WTC11 (cell line): ENCODE results near the gene ANP32B. TPM values are rescaled to one million over a fixed set of nuclear protein-coding genes. Genes with fewer than 3 reads are reported as not detected.
A peak's percentile ranks its signal among the peaks of the same experiment; 100 is the strongest.

Experiments used
- ATAC-seq: fragments of 200-7000 bp; cut with Tn5 transposase; 2 replicates; pipeline ENCODE4 v1.10.0; 2021; ENCODE audit warnings: mild to moderate bottlenecking, moderate library complexity
- Bru-seq: library from RNA; stranded (reverse); fragments of 400-500 nt; gene quantifications from one replicate; lab custom pipeline; 2021; lab: Mats Ljungman, UMichigan
- CTCF ChIA-PET: fragments of 300-600 bp; sonication (Branson Sonifier 250); formaldehyde crosslinking; loops from one replicate; lab custom pipeline; 2021; ENCODE audit warnings: antibody characterized with exemption; lab: Charles Lee
- POLR2A ChIA-PET: fragments of 350-600 bp; sonication (Branson Sonifier 250); formaldehyde crosslinking; loops from one replicate; lab custom pipeline; 2021; ENCODE audit warnings: antibody characterized with exemption; lab: Charles Lee
- DNase-seq: peaks from one replicate; pipeline ENCODE4 v3.0.0; 2021; ENCODE audit warnings: low spot score
- H3K27ac Mint-ChIP-seq: 2 replicates; pipeline ENCODE4 v1.8.0; 2021; ENCODE audit warnings: mixed read lengths
- H3K27me3 Mint-ChIP-seq: 2 replicates; pipeline ENCODE4 v1.8.0; 2021; ENCODE audit warnings: low read depth, mild to moderate bottlenecking, moderate library complexity, mixed read lengths
- H3K36me3 Mint-ChIP-seq: 2 replicates; pipeline ENCODE4 v1.8.0; 2021; ENCODE audit warnings: mixed read lengths
- H3K4me1 Mint-ChIP-seq: 2 replicates; pipeline ENCODE4 v1.8.0; 2022; ENCODE audit warnings: mixed read lengths
- H3K4me3 Mint-ChIP-seq: 2 replicates; pipeline ENCODE4 v1.8.0; 2021; ENCODE audit warnings: mild to moderate bottlenecking, moderate library complexity, mixed read lengths
- H3K9me3 Mint-ChIP-seq: 2 replicates; pipeline ENCODE4 v1.8.0; 2021; ENCODE audit warnings: mixed read lengths
- ATF2 ChIP-seq: sonication (generic); formaldehyde crosslinking; IDR thresholded peaks from 2 replicates; pipeline ENCODE4 v1.8.1; 2022; ENCODE audit warnings: low read depth, missing genetic modification reagents, borderline replicate concordance
- CREB1 ChIP-seq: sonication (generic); formaldehyde crosslinking; IDR thresholded peaks from 2 replicates; pipeline ENCODE4 v1.8.0; 2023; ENCODE audit warnings: mild to moderate bottlenecking, missing genetic modification reagents
- E2F5 ChIP-seq: sonication (generic); formaldehyde crosslinking; IDR thresholded peaks from 2 replicates; pipeline ENCODE4 v1.8.1; 2022; ENCODE audit warnings: mild to moderate bottlenecking, moderate library complexity, missing genetic modification reagents
- ESRRA ChIP-seq: sonication (generic); formaldehyde crosslinking; IDR thresholded peaks from 2 replicates; pipeline ENCODE4 v1.8.1; 2022; ENCODE audit warnings: mild to moderate bottlenecking, missing genetic modification reagents, borderline replicate concordance
- ETV6 ChIP-seq: sonication (generic); formaldehyde crosslinking; IDR thresholded peaks from 2 replicates; pipeline ENCODE4 v1.8.1; 2022; ENCODE audit warnings: mild to moderate bottlenecking, missing genetic modification reagents
- FOXK1 ChIP-seq: sonication (generic); formaldehyde crosslinking; IDR thresholded peaks from 2 replicates; pipeline ENCODE4 v1.8.0; 2022; ENCODE audit warnings: mild to moderate bottlenecking, moderate library complexity, missing genetic modification reagents
- FOXP1 ChIP-seq: sonication (generic); formaldehyde crosslinking; IDR thresholded peaks from 2 replicates; pipeline ENCODE4 v1.8.0; 2022; ENCODE audit warnings: missing genetic modification reagents, mild to moderate bottlenecking, moderate library complexity, borderline replicate concordance
- GABPB1 ChIP-seq: sonication (generic); formaldehyde crosslinking; IDR thresholded peaks from 2 replicates; pipeline ENCODE4 v1.8.1; 2023; ENCODE audit warnings: mild to moderate bottlenecking, missing genetic modification reagents
- JUN ChIP-seq: sonication (generic); formaldehyde crosslinking; IDR thresholded peaks from 2 replicates; pipeline ENCODE4 v1.8.0; 2023; ENCODE audit warnings: mild to moderate bottlenecking, missing genetic modification reagents
- KAT7 ChIP-seq: sonication (generic); formaldehyde crosslinking; IDR thresholded peaks from 2 replicates; pipeline ENCODE4 v1.8.1; 2023; ENCODE audit warnings: missing genetic modification reagents, mild to moderate bottlenecking, borderline replicate concordance
- NFE2L1 ChIP-seq: sonication (generic); formaldehyde crosslinking; IDR thresholded peaks from 2 replicates; pipeline ENCODE4 v1.8.1; 2023; ENCODE audit warnings: missing genetic modification reagents
- NFYB ChIP-seq: sonication (generic); formaldehyde crosslinking; conservative IDR thresholded peaks from 2 replicates; pipeline ENCODE4 v1.8.0; 2022; ENCODE audit warnings: low read depth, missing genetic modification reagents
- PRRX2 ChIP-seq: fragments of 250-450 bp; sonication (Bioruptor Pico); IDR thresholded peaks from 2 replicates; pipeline ENCODE4 v1.8.0; 2021; ENCODE audit warnings: mild to moderate bottlenecking
- RORB ChIP-seq: fragments of 250-450 bp; sonication (Bioruptor Pico); IDR thresholded peaks from 2 replicates; pipeline ENCODE4 v1.9.0; 2021; ENCODE audit warnings: mild to moderate bottlenecking
- SMAD3 ChIP-seq: sonication (generic); formaldehyde crosslinking; IDR thresholded peaks from 2 replicates; pipeline ENCODE4 v1.8.0; 2022; ENCODE audit warnings: missing genetic modification reagents, mild to moderate bottlenecking, borderline replicate concordance
- SP1 ChIP-seq: sonication (generic); formaldehyde crosslinking; conservative IDR thresholded peaks from 2 replicates; pipeline ENCODE4 v1.8.1; 2022; ENCODE audit warnings: missing genetic modification reagents
- ZNF138 ChIP-seq: sonication (generic); formaldehyde crosslinking; conservative IDR thresholded peaks from 2 replicates; pipeline ENCODE4 v1.8.1; 2022; ENCODE audit warnings: mild to moderate bottlenecking, moderate library complexity, missing genetic modification reagents
- ZNF232 ChIP-seq: sonication (generic); formaldehyde crosslinking; IDR thresholded peaks from 2 replicates; pipeline ENCODE4 v1.8.0; 2022; ENCODE audit warnings: mild to moderate bottlenecking, missing genetic modification reagents
- ZNF263 ChIP-seq: sonication (generic); formaldehyde crosslinking; IDR thresholded peaks from 2 replicates; pipeline ENCODE4 v1.8.1; 2022; ENCODE audit warnings: low read depth, mild to moderate bottlenecking, moderate library complexity, missing genetic modification reagents
- long read RNA-seq, 3 experiments: library from RNA in 1 of 3; library from capped mRNA in 1 of 3; library from polyadenylated mRNA in 1 of 3; unstranded in 2 of 3; stranded (forward) in 1 of 3; transcript quantifications; one replicate each; pipeline ENCODE4 v2.0.0, GENCODE V29; 2021
- total RNA-seq: library from RNA; stranded (reverse); gene quantifications from 3 replicates; pipeline ENCODE4 v1.2.3, GENCODE V29; 2021
- TF ChIP-seq, protein P1 (sequence below): sonication (generic); formaldehyde crosslinking; conservative IDR thresholded peaks from 2 replicates; pipeline ENCODE4 v1.8.1; 2023; ENCODE audit warnings: mild to moderate bottlenecking, low read depth, missing genetic modification reagents, moderate library complexity
- TF ChIP-seq, protein P2 (sequence below): fragments of 200-600 bp; IDR thresholded peaks from 2 replicates; pipeline ENCODE4 v1.8.0; 2022; ENCODE audit warnings: antibody characterized with exemption
- TF ChIP-seq, protein P3 (sequence below): sonication (generic); formaldehyde crosslinking; IDR thresholded peaks from 2 replicates; pipeline ENCODE4 v1.8.1; 2022; ENCODE audit warnings: low read depth, mild to moderate bottlenecking, moderate library complexity, missing genetic modification reagents, borderline replicate concordance
- TF ChIP-seq, protein P4 (sequence below): fragments of 250-450 bp; sonication (Bioruptor Pico); IDR thresholded peaks from 2 replicates; pipeline ENCODE4 v1.9.0; 2021; ENCODE audit warnings: mild to moderate bottlenecking
- TF ChIP-seq, protein P5 (sequence below): sonication (generic); formaldehyde crosslinking; IDR thresholded peaks from 2 replicates; pipeline ENCODE4 v1.8.0; 2022; ENCODE audit warnings: mild to moderate bottlenecking, missing genetic modification reagents

ANP32B gene
- 149 to 156 TPM (median 150 TPM) in 3 replicates for total RNA-seq
- Bru-seq, nascent RNA = percentile 87 among the genes with signal in this experiment
- long read RNA-seq, experiment 1, transcript ANP32B-201 (7 exons, 1,463 nt) = major isoform, 261 of 298 reads
- long read RNA-seq, experiment 1, partial matches to known transcripts = 12 of 298 reads
- long read RNA-seq, experiment 1, other reads (novel, unspliced or antisense) = 25 of 298 reads
- long read RNA-seq, experiment 2, transcript ANP32B-201 (7 exons, 1,463 nt) = major isoform, 6 of 197 reads
- long read RNA-seq, experiment 2, partial matches to known transcripts = 174 of 197 reads
- long read RNA-seq, experiment 2, other reads (novel, unspliced or antisense) = 17 of 197 reads
- long read RNA-seq, experiment 3, transcript ANP32B-201 (7 exons, 1,463 nt) = major isoform, 39 of 97 reads
- long read RNA-seq, experiment 3, partial matches to known transcripts = 51 of 97 reads
- long read RNA-seq, experiment 3, other reads (novel, unspliced or antisense) = 7 of 97 reads

GRCh38 chr9:97982683-97983588 lies at the start of gene ANP32B:
ANP32B (plus strand) TSS chr9:97983341; CDS start chr9:97983556, 215 bp downstream.
- Mint-ChIP-seq H3K27me3 (peaks cover 64% of the 10 kb centered on the region), H3K36me3 (no peaks in the 10 kb centered on the region), H3K27ac (no peak within 1 kb of the TSS), H3K9me3 (no peaks in the 10 kb centered on the region), H3K4me3 (peak within 1 kb of the TSS; percentile 67), H3K4me1 (peaks cover 22% of the 10 kb centered on the region)
- ATAC-seq = peak; percentile 87
- ChIA-PET CTCF (interaction anchor here (0.5 to 1.7 kb wide), 14 partner anchors 12 to 793 kb away, joined by 3 to 11 read pairs (median 4); no protein-coding TSS in a partner anchor), POLR2A (interaction anchor here (1.0 kb wide), 1 partner anchor 87 kb away, joined by 3 read pairs; no protein-coding TSS in a partner anchor)
- DNase-seq = peak; percentile 85
- TF ChIP-seq ESRRA (CRISPR knock-in tag) (no peak), CREB1 (CRISPR knock-in tag) (no peak), KAT7 (CRISPR knock-in tag) (no peak), SMAD3 (CRISPR knock-in tag) (no peak), FOXP1 (CRISPR knock-in tag) (peak; percentile 61; the same call in 1 of the 2 replicates), GABPB1 (peak; percentile 99), NFYB (peak; percentile 24; the same call in 1 of the 2 replicates), E2F5 (CRISPR knock-in tag) (peak; percentile 64), PRRX2 (CRISPR knock-in tag) (no peak), RORB (no peak), FOXK1 (CRISPR knock-in tag) (peak; percentile 20; the same call in 1 of the 2 replicates), ZNF232 (no peak), ETV6 (no peak), NFE2L1 (CRISPR knock-in tag) (0 out of 2 replicates have a peak, but pooled peaks have one; percentile 26), SP1 (CRISPR knock-in tag) (0 out of 2 replicates have a peak, but pooled peaks have one; percentile 40), ZNF138 (no peak), ATF2 (CRISPR knock-in tag) (no peak), ZNF263 (CRISPR knock-in tag) (no peak), JUN (CRISPR knock-in tag) (no peak)
- TF ChIP-seq, protein P1, sequence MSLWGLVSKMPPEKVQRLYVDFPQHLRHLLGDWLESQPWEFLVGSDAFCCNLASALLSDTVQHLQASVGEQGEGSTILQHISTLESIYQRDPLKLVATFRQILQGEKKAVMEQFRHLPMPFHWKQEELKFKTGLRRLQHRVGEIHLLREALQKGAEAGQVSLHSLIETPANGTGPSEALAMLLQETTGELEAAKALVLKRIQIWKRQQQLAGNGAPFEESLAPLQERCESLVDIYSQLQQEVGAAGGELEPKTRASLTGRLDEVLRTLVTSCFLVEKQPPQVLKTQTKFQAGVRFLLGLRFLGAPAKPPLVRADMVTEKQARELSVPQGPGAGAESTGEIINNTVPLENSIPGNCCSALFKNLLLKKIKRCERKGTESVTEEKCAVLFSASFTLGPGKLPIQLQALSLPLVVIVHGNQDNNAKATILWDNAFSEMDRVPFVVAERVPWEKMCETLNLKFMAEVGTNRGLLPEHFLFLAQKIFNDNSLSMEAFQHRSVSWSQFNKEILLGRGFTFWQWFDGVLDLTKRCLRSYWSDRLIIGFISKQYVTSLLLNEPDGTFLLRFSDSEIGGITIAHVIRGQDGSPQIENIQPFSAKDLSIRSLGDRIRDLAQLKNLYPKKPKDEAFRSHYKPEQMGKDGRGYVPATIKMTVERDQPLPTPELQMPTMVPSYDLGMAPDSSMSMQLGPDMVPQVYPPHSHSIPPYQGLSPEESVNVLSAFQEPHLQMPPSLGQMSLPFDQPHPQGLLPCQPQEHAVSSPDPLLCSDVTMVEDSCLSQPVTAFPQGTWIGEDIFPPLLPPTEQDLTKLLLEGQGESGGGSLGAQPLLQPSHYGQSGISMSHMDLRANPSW (CRISPR knock-in tag) = no peak
- TF ChIP-seq, protein P2, sequence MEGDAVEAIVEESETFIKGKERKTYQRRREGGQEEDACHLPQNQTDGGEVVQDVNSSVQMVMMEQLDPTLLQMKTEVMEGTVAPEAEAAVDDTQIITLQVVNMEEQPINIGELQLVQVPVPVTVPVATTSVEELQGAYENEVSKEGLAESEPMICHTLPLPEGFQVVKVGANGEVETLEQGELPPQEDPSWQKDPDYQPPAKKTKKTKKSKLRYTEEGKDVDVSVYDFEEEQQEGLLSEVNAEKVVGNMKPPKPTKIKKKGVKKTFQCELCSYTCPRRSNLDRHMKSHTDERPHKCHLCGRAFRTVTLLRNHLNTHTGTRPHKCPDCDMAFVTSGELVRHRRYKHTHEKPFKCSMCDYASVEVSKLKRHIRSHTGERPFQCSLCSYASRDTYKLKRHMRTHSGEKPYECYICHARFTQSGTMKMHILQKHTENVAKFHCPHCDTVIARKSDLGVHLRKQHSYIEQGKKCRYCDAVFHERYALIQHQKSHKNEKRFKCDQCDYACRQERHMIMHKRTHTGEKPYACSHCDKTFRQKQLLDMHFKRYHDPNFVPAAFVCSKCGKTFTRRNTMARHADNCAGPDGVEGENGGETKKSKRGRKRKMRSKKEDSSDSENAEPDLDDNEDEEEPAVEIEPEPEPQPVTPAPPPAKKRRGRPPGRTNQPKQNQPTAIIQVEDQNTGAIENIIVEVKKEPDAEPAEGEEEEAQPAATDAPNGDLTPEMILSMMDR = peak; percentile 92
- TF ChIP-seq, protein P3, sequence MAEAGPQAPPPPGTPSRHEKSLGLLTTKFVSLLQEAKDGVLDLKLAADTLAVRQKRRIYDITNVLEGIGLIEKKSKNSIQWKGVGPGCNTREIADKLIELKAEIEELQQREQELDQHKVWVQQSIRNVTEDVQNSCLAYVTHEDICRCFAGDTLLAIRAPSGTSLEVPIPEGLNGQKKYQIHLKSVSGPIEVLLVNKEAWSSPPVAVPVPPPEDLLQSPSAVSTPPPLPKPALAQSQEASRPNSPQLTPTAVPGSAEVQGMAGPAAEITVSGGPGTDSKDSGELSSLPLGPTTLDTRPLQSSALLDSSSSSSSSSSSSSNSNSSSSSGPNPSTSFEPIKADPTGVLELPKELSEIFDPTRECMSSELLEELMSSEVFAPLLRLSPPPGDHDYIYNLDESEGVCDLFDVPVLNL (CRISPR knock-in tag) = no peak
- TF ChIP-seq, protein P4, sequence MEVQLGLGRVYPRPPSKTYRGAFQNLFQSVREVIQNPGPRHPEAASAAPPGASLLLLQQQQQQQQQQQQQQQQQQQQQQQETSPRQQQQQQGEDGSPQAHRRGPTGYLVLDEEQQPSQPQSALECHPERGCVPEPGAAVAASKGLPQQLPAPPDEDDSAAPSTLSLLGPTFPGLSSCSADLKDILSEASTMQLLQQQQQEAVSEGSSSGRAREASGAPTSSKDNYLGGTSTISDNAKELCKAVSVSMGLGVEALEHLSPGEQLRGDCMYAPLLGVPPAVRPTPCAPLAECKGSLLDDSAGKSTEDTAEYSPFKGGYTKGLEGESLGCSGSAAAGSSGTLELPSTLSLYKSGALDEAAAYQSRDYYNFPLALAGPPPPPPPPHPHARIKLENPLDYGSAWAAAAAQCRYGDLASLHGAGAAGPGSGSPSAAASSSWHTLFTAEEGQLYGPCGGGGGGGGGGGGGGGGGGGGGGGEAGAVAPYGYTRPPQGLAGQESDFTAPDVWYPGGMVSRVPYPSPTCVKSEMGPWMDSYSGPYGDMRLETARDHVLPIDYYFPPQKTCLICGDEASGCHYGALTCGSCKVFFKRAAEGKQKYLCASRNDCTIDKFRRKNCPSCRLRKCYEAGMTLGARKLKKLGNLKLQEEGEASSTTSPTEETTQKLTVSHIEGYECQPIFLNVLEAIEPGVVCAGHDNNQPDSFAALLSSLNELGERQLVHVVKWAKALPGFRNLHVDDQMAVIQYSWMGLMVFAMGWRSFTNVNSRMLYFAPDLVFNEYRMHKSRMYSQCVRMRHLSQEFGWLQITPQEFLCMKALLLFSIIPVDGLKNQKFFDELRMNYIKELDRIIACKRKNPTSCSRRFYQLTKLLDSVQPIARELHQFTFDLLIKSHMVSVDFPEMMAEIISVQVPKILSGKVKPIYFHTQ (CRISPR knock-in tag) = no peak
- TF ChIP-seq, protein P5, sequence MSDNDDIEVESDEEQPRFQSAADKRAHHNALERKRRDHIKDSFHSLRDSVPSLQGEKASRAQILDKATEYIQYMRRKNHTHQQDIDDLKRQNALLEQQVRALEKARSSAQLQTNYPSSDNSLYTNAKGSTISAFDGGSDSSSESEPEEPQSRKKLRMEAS (CRISPR knock-in tag) = peak; percentile 61; the same call in 1 of the 2 replicates
